Bronchial epithelial cell (primary cell): Measurements from ENCODE around the gene KIAA1217. TPM values are rescaled to one million over a fixed set of nuclear protein-coding genes. Genes with fewer than 3 reads are reported as not detected.

Experiments used
- DNase-seq: peaks from one replicate; pipeline ENCODE4 v3.0.0-alpha.2; 2010; ENCODE audit warnings: low read depth
- FAIRE-seq: peaks from 2 replicates; lab custom pipeline; 2011; peaks lifted over from hg19 to GRCh38; lab: Jason Lieb, UNC
- H3K27me3 ChIP-seq: 2 replicates; pipeline ENCODE4 v1.5.1; 2011; ENCODE audit warnings: low read length; ENCODE audit not compliant: control insufficient read depth, insufficient read depth
- H3K36me3 ChIP-seq: 2 replicates; pipeline ENCODE4 v1.5.1; 2011; ENCODE audit warnings: low read length; ENCODE audit not compliant: control insufficient read depth, insufficient read depth
- H3K4me3 ChIP-seq: 2 replicates; pipeline ENCODE4 v1.5.1; 2011; ENCODE audit warnings: mild to moderate bottlenecking, low read depth, low read length, control low read depth
- CTCF ChIP-seq: IDR thresholded peaks from 2 replicates; pipeline ENCODE4 v1.5.1; 2011; ENCODE audit warnings: mild to moderate bottlenecking, moderate library complexity, low read length, control low read depth, inconsistent platforms; ENCODE audit not compliant: insufficient read depth, severe bottlenecking
- total RNA-seq: library from RNA; depleted of rRNA; stranded (reverse); fragments of >200 nt; gene quantifications from 2 replicates; pipeline ENCODE4 v1.2.1, GENCODE V29; 2014

Gene KIAA1217
- total RNA-seq, 1 donor from 2014 or later, result 3.4 TPM

DNA sequence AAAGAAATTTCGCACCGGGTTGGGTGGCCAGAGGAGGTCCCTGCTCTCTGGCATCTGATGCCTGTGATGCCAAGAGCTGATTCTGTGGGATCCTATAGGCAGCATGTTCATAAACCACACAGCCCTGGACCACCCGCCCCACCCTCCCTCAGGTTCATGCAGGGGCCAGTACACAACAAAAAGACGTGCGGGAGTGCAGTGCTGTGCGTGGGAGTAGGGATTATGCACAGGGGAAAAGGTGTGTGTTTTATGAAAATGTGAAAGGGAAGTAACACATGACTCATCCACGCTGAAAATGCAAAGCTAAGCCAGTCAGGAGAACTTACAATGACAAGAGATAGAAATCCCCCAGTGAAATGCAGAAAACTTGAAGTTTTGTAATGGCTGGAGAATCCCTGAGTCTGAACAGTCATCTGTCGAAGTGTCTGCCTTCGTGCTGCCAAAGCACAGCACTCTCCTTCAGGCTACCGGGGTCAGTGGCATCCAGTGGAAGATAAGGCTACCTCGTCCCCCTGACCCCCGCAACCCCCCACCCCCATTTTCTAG is 1.1 kb downstream of the KIAA1217 start:
- FAIRE-seq (no peak), DNase-seq (peak; percentile 94)
- no peak for TF ChIP-seq CTCF
- Histone ChIP-seq H3K36me3 (no peaks in the 10 kb centered on the region), H3K4me3 (peak overlapping the region; percentile 39), H3K27me3 (no peaks in the 10 kb centered on the region)

DNA sequence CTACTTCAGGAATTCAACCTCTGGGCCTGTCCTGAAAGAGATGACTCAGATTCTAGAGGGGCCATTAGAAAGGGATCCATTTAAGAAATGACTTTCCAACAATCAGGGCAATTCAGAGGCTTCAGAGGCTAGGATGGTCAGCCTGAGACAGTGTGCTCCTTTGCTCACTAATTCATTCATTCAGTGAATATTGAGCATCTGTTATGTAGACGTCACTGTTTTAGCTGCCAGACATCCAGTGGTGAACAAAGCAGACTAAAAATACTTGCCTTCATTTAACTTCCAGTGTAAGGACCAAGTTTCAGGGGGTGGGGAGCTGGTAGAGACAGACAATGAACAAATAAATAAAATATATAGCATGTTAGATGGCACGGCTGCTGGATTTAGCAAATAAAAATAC is 1.6 kb downstream of the KIAA1217 start:
- Histone ChIP-seq H3K27me3 (no peaks in the 10 kb centered on the region), H3K4me3 (no peak overlapping the region), H3K36me3 (no peaks in the 10 kb centered on the region)
- FAIRE-seq (no peak), DNase-seq (no peak)
- no peak for TF ChIP-seq CTCF

DNA sequence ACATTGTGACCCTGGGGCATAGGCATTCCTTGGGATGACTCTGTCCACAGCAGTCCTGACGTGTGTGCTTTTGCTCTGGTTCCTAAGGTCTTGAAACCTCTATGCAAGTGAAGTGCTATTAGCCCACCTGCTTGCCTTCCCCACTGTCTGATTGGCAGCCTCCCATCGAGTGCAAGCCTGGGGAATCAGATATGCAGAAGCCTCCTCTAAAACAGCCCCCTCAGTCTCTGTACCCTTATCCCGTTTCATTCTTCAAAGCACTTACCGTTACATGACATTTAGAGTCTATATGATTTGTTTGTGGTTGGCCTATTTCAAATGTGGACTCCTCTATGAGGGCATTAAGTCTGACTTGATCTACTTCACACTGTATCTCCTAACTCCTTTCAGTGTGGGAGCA is 4.3 kb downstream of the KIAA1217 start:
- peak; percentile 47 for FAIRE-seq
- Histone ChIP-seq H3K36me3 (no peaks in the 10 kb centered on the region), H3K4me3 (no peak overlapping the region), H3K27me3 (no peaks in the 10 kb centered on the region)
- DNase-seq, result no peak
- no peak for TF ChIP-seq CTCF

DNA sequence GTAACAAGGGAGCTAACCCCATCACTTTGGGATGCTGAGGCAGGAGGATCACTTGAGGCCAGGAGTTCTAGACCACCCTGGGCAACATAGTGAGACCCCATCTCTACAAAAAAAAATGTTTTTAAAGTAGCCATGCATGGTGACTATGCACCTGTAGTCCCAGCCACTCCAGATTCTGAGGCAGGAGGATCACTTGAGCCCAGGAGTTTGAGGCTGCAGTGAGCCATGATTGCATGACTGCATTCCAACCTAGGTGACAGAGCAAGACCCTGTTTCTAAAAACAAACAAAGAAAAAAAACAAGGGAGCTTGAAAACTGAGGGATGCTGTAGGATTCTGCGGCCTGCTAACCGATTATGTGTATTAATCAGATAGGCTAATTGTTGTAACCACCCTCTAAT is 4.9 kb downstream of the KIAA1217 start:
- no peaks in the 10 kb centered on the region for H3K36me3 ChIP-seq
- no peak for DNase-seq
- no peak for TF ChIP-seq CTCF
- FAIRE-seq, result no peak
- no peaks in the 10 kb centered on the region for H3K27me3 ChIP-seq
- H3K4me3 ChIP-seq, result no peak overlapping the region

GRCh38 chr10:24214762-24215161 is 5.8 kb downstream of the KIAA1217 start:
- TF ChIP-seq CTCF, result no peak
- Histone ChIP-seq H3K36me3 (no peaks in the 10 kb centered on the region), H3K4me3 (no peak overlapping the region), H3K27me3 (no peaks in the 10 kb centered on the region)
- DNase-seq (no peak), FAIRE-seq (no peak)

GRCh38 chr10:24215196-24215595 is 6.3 kb downstream of the KIAA1217 start:
- peak; percentile 36 for DNase-seq
- TF ChIP-seq CTCF, result no peak
- H3K4me3 ChIP-seq, result no peak overlapping the region
- FAIRE-seq, result no peak
- H3K27me3 ChIP-seq, result no peaks in the 10 kb centered on the region
- H3K36me3 ChIP-seq, result no peaks in the 10 kb centered on the region
